ENCODE data around the gene SCO2. TPM values are rescaled to one million over a fixed set of nuclear protein-coding genes. Genes with fewer than 3 reads are reported as not detected.
A peak's percentile ranks its signal among the peaks of the same experiment; 100 is the strongest.

The SCO2 gene
- total and polyA plus RNA-seq, 9 of the 15 experiments (the other 6 are each of a cell fraction or from before 2014, with no cell fraction given) = 0.34 to 4.0 (median 1.1) TPM; not detected in 3

DNA sequence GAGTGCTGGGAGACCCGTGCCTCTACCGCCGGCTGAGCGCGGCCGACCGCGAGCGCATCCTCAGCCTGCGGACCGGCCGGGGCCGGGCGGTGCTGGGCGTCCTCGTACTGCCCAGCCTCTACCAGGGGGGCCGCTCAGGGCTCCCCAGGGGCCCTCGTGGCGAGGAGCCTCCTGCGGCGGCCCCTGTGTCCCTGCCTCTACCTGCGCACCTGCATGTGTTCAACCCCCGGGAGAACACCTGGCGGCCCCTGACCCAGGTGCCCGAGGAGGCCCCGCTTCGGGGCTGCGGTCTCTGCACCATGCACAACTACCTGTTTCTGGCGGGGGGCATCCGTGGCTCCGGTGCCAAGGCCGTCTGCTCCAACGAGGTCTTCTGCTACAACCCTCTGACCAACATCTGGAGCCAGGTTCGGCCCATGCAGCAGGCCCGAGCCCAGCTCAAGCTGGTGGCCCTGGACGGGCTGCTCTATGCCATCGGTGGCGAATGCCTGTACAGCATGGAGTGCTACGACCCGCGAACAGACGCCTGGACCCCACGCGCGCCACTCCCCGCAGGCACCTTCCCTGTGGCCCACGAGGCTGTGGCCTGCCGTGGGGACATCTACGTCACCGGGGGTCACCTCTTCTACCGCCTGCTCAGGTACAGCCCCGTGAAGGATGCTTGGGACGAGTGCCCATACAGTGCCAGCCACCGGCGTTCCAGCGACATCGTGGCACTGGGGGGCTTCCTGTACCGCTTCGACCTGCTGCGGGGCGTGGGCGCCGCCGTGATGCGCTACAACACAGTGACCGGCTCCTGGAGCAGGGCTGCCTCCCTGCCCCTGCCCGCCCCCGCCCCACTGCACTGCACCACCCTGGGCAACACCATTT lies 23.8 kb upstream of the SCO2 start:
- peaks cover 0 to 38% of the 10 kb centered on the region in 2 experiments; a peak in 3 of 5 replicates for H3K4me1 ChIP-seq (replicated peaks in 1 of 2; ENCODE audit: control insufficient read depth in 2 of 2, insufficient read depth in 2 of 2, low read length in 2 of 2)
- FAIRE-seq = no peak
- POLR2A ChIA-PET = interaction anchor here (1.5 kb wide), 1 partner anchor 14 kb away, joined by 5 read pairs; the partner anchor contains the start of gene SYCE3

More for the DNA sequence above, 23.8 kb upstream of the SCO2 start:
- Histone ChIP-seq H2AFZ (ENCODE audit: low read depth, low read length) (no peak overlapping the region), H3K27me3 (ENCODE audit: control insufficient read depth in 2 of 2, insufficient read depth in 2 of 2, low read length in 2 of 2) (peaks cover 0 to 11% of the 10 kb centered on the region in 2 experiments; a peak in 1 of 5 replicates), H3K79me2 (ENCODE audit: control insufficient read depth, insufficient read depth, low read length) (no peaks in the 10 kb centered on the region), H3K9me3 (replicated peaks; ENCODE audit: control insufficient read depth, insufficient read depth, low read depth, low read length) (no peaks in the 10 kb centered on the region), H3K9ac (ENCODE audit: insufficient read depth in 1 of 2, low read depth in 2 of 2, low read length in 2 of 2) (no peak overlapping the region), H3K27ac (ENCODE audit: extremely low read depth, low read depth, low read length) (no peak overlapping the region), H3K36me3 (ENCODE audit: control insufficient read depth, insufficient read depth, low read length) (no peaks in the 10 kb centered on the region), H4K20me1 (replicated peaks; ENCODE audit: control insufficient read depth, insufficient read depth, low read length) (no peaks in the 10 kb centered on the region), H3K4me3 (no peak overlapping the region), H3K4me2 (ENCODE audit: insufficient read depth, low read length) (no peak overlapping the region), H3K9me1 (ENCODE audit: control insufficient read depth, insufficient read depth, low read length) (no peaks in the 10 kb centered on the region)
- intact Hi-C loops (cut with micrococcal nuclease) = no loop called here
- in situ Hi-C loops (cut with MboI) = no loop called here
- TF ChIP-seq TBL1XR1 (IDR thresholded peaks at IDR 0.05; ENCODE audit: low read length in 2 of 2) (no peak), HNRNPLL (IDR thresholded peaks at IDR 0.05; ENCODE audit: low read depth, low read length, poor library complexity, severe bottlenecking) (no peak), RBFOX2 (IDR thresholded peaks at IDR 0.05; ENCODE audit: low read depth, low read length) (peak; percentile 36; the same call in 1 of the 2 replicates), KAT7 (CRISPR knock-in tag; IDR thresholded peaks at IDR 0.05; ENCODE audit: borderline replicate concordance) (no peak), PHF21A (IDR thresholded peaks at IDR 0.05; ENCODE audit: borderline replicate concordance, low read depth) (no peak)
- DNase-seq (ENCODE audit: extremely low read depth in 1 of 4, low spot score in 3 of 4) (no peak), ATAC-seq (no peak)
- CTCF ChIA-PET (ENCODE audit: low intra/inter-chr PET ratio) = no interaction called here
- WGBS (ENCODE audit: insufficient coverage, low coverage, missing lambda C conversion rate) = 81% methylated on average over 28 of the region's 68 CpGs
- no TSS peak for BruUV-seq (replicated peaks)
